GM21381 (cell line): ENCODE measurements around the gene LCMT1.
"Not testable (repeated sequence)": the region's sequence is repeated elsewhere in the genome, so short reads cannot be mapped to it uniquely, and the experiment has no call there.

ENCODE experiments used
- ATAC-seq: cut with Tn5 transposase; IDR thresholded peaks from one replicate; pipeline ENCODE4 v1.9.1; 2021; ENCODE audit warnings: mild to moderate bottlenecking, moderate library complexity; ENCODE audit not compliant: unreplicated experiment

The LCMT1 gene

DNA sequence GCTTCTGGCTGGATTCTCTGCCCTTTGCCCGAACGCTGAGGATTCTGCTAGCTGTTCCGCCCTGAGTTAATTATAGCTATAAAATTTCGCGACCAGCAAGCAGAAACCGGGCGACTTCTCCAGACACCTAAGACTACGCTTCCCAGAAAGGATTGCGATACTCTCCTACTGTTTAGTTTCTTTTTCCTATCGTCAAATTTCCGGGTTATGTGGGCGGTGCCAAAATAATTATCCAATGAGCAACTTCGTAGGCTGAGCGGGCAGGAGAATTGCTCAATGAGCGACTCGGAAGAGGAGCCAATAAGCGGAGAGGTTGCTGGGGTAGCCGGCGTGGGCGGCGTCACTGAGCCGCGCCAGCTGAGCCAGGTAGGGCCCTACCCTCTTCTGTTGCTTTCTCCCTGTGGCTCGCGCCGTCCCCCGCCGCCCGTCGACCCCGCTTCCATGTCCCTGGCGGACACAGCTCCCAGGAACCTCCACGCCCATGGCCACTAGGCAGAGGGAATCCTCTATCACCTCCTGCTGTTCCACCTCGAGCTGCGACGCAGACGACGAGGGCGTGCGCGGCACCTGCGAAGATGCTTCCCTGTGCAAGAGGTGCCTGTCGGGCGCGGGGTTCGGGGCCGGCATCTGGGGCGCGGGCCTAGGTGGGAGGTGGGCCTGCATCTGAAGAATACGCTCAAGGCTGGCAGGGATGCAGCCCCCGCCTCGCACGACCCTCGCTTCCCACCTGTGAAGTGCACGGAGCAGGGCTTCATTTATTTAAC, at the start of gene LCMT1:
Gene LCMT1, plus strand, starts transcription at position 340 of the 764 bp plus-strand sequence. Its CDS starts 142 bp downstream, at position 482.
- peak; percentile 95 for ATAC-seq

GRCh38 chr16:25063102-25063501, 48.4 kb upstream of the LCMT1 start:
- ATAC-seq, result no peak

GRCh38 chr16:25063865-25064264, 47.7 kb upstream of the LCMT1 start:
- ATAC-seq, result no peak

DNA sequence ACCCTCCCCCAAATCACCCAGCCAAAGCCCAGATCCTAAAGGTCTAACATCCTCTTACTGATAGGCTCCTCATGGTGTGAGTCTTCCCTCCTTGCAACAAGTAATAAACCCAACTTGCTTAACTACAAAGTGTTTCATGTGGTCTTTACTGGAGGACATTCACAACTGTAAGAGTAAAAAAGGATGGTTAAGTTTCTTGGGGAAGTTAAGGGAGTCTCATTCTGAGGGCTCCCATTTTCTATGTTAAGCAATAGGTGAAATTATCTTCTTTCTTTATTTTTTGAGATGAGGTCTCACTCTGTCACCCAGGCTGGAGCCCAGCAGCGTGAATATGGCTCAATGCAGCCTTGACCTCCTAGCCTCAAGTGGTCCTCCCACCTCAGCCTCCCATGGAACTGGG, 47.3 kb upstream of the LCMT1 start:
- not testable (repeated sequence) for ATAC-seq

DNA sequence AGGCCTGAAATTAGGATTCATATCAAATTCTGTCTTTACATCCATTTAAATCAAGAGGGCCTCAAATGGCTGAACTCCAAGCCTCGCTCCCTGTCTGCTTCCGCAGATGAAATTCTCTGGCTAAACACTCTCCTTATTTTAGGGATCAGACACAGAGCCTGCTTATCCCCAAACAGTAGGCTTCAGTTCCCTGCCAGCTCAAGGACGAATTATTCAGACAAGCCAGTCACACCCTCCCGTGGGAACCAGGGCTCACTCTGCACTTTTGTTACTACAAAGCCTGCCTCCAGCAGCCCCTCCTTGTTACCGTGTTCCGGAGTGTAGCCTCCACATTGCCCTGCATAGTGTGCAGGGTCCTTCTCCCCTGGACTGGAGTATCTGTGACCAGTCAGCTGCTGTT, 46.6 kb upstream of the LCMT1 start:
- ATAC-seq, result no peak

- ATAC-seq, result no peak
Observed at GRCh38 chr16:25065899-25066298, 45.6 kb upstream of the LCMT1 start.

- no peak for ATAC-seq
Observed at GRCh38 chr16:25066426-25066746, 45.2 kb upstream of the LCMT1 start.

DNA sequence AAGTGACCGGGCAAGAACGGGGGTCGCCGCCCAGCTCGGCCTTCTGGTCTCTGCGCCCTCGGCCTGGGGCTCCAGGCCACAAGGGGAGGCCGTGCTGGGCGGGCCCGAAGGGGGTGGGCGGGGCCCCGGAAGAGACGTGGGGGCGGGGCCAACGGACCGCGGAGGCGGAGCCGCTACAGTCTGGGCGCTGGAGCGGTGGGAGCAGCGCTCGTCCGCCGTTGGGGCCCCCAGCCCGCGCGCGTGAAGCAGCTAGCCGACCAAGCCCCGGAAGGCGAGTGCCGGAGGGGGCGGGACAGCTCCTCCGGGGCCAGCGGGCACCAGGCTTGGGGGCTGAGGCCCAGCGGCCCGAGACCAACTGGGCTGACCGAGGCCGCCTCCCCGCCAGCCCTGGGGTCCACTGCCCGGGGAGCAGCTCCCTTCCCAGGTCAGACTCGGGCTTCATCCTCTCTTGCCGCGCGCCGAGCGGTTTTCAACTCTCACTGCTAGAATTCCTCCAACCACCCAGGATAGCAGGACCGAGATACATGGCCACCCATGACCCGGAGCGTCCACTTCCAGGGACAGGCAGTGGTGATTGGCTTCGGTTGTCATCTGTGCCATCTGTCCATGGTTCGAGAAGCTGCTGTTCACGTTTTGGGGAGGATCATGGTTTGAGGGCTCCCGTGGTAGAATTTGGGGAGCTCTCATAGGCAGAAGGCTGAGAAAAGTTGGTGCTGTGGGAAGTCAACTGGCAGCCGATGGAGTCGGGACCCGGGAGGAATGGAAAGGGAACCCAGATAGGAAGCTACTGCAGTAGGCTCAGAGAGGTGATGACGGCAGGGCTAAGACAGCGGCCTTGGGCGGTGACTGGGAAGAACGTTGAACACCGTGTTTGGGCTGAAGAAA, 44.6 kb upstream of the LCMT1 start:
- ATAC-seq, result peak; percentile 93

- ATAC-seq, result no peak
Observed at GRCh38 chr16:25073854-25074253, 37.7 kb upstream of the LCMT1 start.

DNA sequence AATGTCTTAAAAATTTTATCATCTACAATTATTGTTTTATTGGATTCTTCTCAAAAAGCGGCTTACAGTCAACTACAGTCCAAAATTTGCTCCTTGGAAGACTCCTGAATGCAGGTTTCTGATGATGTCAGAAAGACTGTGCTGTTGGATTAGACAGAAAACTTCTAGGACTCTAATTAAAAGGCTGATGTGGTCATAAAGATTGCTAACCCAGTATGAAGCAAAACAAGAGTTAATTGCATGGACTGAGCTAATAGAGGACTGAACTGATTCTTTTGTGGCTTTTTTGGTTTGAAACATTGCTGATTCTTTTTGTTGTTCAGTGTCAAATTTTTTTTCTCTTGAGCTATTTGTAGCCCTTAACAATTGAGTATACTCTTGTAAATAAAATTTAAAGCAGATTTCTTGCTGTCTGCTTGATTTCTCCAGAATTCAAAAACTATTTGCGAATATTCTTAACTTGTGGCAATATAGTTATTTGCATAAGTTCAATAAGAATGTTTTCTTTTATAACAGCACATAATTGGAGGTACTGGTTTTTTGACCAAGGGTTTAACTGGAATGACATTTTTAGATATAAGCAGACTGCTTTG, 33.1 kb upstream of the LCMT1 start:
- no peak for ATAC-seq

DNA sequence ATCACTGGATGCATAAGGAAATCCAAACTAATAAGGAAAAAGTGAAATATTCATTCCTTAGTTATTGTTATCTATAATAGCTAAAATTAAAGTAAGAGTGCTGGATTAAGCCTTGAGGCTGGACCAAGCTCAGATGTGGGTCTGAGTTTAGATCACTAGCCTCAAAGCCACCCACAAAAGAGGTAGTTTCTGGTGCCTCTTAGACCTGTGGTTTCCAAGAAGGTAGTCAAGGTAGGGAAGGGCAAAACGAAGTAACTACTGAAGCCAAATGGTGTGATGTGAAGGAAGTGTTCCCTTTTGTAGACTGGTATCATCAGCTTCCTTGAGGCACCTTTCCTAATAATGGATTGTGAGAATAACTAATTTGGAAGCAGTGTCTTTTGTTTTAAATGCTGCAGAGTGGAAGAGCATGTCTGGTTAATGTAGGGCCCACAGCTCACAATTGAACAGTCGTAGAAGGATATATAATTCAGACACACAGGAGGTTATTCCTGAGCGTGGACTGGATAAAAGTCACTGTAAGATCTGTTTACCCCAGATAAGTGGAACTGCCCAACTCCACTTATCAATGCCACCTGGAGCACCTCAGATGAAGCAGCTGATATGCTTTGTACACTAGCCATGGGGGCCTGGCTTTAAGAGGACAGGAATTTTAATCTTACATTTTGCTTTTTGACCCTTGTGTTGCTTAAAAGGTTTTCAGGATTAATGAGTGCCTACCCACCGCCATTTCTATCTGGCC, 31.7 kb upstream of the LCMT1 start:
- ATAC-seq, result no peak

- ATAC-seq, result no peak
Observed at GRCh38 chr16:25080420-25081131, 31.0 kb upstream of the LCMT1 start.

DNA sequence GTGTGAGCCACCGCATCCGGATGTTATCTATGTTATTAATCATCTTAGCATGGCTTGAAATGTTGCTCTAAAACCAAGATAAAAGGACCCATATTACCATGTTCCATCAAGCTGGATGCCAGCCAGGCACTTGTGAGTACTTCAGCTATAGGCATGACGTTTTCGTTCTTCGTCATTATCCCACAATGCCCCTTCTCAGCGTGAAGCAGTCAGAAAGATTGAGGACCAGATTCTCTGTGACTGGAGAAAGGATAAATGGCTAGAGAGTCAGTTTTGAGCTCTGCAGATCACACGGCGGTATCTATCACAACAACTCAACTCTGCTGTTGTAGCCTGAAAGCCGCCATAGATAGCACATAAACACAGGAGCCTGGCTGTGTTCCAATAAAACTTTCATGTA, 29.8 kb upstream of the LCMT1 start:
- ATAC-seq, result no peak

DNA sequence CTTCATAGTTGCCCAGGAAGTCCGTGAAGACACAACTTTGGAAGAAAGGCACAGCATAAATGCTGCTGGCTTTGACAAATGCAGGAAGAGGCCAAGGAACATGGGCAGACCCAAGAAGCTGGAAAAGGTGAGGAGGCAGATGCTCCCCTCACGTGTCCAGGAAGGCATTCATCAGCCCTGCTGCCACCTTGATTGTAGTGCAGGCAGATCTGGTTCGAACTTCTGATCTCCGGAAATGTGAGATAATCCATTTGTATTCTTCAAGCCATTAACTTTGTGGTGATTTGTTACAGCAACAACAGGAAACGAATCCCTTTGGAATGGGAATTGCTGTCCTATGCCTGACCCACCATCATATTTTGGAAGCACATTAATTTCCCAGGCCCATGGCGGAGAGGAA, 28.5 kb upstream of the LCMT1 start:
- ATAC-seq, result no peak

DNA sequence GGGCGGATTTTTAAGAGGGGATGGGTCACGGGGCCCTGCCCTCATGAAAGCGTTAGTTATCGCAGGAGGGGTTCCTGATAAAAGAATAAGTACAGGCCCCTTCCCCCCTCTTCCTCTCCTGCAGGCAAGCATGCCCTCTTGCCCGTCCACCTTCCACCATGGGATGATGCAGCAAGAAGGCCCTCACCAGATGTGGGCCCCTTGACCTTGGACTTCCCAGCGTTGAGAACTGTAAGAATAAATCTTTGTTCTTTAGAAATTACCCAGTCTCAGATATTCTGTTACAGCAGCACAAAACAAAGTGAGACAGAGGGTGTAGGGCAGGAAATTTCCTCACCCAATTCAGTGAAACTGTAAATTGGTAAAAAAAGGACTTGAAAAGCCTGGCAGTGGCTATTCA, 27.8 kb upstream of the LCMT1 start:
- ATAC-seq, result no peak

DNA sequence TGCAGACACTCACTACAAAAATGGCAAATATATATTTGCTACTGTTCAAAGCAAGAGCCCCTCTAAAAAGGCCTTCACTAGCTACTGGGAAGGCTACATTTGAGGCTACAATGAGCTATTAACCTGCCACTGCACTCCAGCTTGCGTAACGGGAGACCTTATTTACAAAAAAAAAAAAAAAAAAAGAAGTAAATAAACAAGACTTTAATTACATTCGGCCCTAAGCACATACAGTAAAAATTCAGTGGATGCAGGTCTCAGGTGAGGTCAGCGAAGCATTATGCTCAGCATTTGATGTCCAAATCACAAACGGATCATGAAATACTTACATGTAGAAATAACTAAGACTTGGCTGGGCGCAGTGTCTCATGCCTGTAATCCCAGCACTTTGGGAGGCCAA, 26.7 kb upstream of the LCMT1 start:
- ATAC-seq, result no peak

- no peak for ATAC-seq
Observed at GRCh38 chr16:25087761-25088160, 23.8 kb upstream of the LCMT1 start.

- ATAC-seq, result no peak
Observed at GRCh38 chr16:25089351-25089750, 22.2 kb upstream of the LCMT1 start.

DNA sequence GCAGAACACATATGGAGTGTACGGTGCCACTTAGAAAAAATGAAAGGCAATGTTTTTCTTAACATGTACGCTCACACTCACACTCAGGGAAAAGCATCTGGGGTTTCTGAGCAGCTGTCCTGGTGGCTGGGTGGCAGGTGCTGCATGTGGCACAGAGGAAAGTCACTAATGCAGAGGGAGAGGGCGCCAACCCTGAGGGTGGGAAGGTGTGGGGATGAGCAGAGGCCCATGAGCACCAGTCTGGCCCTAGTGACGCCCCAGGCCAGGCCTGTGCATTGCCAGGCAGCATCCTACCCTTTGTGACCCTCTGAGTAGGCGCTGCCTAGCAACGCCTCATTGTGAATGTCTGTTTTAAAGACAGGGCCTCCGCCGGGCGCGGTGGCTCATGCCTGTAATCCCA, 19.1 kb upstream of the LCMT1 start:
- no peak for ATAC-seq

GRCh38 chr16:25093208-25094061, 18.1 kb upstream of the LCMT1 start:
- peak; percentile 71 for ATAC-seq
